T-helper 2 cell treated with Interferon-gamma antibody and Interleukin-4, amounts not matched to agents 100 ng/mL and 5 ng/mL, for 36 hours (primary cell): ENCODE results near the gene KATNAL1. TPM values are rescaled to one million over a fixed set of nuclear protein-coding genes. Genes with fewer than 3 reads are reported as not detected.

Source experiments
- intact Hi-C: fragments of 100-400 bp; cut with micrococcal nuclease; formaldehyde crosslinking; loops from one replicate; pipeline ENCODE4 v1.15.1; 2023
- total RNA-seq: library from RNA; stranded (reverse); gene quantifications from 2 replicates; pipeline ENCODE4 v1.2.3, GENCODE V29; 2022

Gene KATNAL1
- 18.9 and 19.8 TPM in 2 replicates for total RNA-seq

DNA sequence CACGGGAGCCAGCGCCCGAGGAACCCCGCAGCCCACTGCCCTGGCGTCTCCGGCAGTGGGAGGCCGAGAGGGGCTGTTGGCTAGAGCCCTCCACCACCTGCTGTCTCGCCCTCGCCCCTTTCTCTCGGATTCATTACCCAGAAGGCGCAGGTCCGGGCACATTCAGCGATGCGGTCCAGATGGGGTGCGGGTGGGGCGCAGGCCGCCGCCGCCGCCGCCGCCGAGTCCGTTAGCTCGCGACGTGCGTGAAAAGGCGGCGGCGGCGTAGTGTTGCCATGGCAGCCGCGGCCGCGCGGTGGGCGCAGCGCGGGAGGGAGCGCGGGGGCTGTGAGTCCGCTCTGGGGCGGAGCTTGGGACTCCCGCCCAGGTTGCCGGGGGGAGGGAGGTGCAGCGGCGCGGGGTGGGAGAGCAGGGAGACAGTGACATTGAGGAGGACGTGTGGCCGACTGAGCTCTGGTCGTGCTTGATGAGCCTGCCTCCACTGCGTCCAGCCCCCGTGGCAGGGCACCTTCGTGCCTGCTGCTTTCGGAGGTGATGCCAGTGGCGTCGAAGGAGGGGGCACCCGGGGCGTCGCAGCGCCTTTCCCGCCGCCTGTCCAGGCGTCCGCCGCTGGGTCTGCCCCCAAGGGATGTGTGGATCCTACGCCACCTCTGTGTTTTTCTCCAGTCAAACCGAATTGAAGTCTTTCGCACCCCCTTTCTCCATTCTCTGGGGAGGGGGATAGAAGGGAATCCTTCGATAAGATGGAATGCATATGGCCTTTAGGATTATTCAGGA, at the start of gene KATNAL1:
Gene KATNAL1 (minus strand): TSS at position 358 of the 777 bp plus-strand sequence. CDS start 23,774 bp downstream, outside the sequence.
- intact Hi-C loops = loop anchor here (1.0 to 10.0 kb wide), 9 partner anchors 70 to 855 kb away; partner anchors contain the start of genes HSPH1, SLC7A1, UBL3 and USPL1

DNA sequence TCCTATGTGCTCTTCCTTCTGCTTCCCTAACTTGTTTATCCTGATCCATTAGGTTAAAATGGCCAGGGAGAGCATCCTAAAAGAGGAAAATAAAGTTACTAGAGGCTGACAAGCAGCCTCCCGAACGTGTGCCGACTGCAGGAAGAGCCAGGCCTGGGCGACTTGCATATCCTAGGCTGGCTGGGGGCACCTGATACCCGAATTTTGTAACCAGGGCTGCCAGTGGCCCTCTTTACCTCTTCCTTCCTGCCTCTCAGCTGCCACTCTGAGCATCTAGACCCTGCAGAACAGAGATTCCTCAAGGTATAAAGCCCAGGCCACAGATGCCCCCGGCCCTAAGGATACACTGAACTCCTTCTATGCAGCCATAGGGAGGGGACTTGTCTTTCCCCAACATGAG, 48.5 kb upstream of the KATNAL1 start:
- intact Hi-C loops = no loop called here

DNA sequence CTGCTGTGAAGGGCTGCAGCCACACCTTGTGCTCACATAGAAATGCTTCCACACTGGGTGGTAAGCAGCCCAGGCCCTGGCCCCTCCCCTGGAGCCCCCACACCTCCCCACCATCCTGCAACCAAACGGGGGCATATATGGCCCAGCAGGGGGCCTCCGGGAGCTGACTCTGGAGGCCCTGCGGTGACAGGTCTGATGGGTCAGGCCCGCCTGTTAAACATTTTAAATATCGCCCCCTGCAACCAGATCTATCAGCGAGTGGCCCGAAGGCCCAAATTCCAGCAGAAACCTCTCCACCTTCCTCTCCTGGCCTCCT, 48.0 kb upstream of the KATNAL1 start:
- intact Hi-C loops = no loop called here

DNA sequence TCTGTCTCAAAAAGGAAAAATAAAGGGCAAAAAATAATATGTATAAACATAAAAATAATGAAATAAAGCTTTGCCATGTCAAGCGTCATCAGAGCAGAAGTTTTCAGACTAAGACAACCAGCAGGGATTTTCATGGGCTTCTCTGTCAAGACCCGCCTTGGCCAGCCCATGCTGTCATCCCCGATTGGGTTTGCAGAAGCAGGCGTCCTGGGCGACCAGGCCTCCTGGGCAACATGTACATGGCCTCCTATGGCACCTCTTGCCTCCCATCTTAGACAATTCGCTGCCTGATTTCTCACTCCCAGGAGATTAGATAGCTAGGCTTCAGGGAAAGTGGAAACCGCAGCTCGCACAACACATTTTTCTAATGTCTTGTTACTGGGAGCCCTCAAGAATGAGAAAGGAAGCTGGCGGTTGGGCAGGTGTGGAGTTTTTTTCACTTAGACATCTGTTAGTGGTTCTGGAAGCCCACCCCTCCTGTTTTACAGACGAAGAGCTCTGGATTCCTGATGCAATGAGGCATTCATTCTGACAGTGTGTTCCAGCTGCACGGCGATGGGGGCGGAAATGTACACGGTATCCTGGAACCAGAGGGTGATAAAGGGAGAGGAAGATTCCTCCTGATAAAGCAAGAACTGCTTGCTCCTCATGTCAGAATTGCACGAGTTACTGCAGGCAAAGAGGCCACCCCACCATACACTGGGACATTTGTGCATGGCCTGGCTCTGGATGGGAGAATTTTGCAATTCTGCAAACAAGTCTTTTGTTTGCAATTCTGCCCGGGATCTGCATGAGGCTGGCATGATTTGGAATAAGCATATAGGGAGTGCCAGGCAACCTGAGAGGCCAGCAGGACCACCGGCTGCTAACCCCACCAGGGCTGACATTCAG, 47.4 kb upstream of the KATNAL1 start:
- intact Hi-C loops = no loop called here

DNA sequence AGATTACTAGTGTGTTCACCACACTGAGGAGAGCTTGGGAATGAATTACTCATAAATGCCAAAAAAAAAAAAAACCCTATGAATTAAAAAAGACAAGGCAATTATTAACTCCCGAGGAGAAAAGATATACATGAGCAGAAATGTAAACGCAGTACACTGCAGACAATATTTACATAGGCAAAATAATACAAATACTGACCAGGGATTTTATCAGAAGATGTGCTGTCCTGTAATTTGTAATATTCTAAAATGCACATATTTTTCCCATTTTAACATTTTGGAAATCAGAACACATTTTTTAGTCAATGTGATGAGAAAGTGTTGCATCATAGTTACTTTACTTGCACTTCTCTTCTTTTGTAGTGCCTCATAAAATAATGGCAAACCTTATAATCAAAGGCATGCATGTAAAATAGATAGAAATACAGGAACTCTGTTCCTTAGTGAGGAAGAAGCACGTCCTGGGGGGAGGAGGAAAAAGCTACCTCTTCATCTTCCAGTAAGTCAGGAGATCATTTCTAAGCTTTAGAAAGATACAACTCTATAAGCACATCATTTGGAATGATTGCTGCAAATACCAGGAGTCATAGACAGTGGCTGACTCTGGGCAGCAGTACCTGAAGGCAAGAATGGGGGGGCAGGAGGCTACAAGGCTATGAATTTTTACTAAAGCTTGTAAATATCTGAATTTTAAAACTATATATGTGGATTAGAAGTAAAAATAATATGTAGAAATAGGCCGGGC, 46.3 kb upstream of the KATNAL1 start:
- intact Hi-C loops = no loop called here

DNA sequence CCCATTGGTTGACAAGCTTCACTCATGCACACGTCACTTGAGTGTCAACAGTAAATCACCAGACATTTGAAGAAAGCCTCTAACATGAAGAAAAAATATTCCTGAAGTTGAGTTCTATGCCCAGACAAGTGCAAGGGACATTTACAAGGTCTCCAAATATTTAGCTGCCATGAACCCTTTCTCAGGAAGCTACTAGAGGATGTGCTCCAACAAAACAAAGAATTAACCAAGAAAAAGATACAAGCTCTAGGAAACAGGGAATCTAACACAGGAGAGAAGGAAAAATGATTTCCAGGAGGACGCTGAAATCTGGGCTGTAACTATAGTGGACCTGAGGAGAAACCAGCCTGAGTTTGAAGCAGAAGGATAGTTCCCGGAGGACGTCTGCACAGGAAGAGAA, 45.7 kb upstream of the KATNAL1 start:
- intact Hi-C loops = no loop called here

DNA sequence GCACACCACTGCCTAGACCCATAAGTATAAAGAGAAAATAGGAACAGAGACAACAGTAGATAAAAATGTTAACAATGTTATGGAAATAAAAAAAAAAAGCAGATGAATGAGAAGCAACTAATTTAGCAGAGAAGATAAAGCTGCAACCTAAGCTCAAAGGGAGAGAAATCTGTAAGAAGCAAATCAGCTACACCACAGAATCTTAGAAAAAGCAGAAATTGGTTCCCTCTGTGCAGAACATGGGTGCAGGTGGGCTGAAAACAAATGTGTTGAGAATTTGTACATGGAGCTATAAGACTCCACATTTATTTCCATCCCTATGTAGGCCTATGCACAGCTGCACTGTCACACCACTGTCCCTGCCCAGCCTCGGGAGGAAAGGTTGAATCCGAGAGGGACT, 44.8 kb upstream of the KATNAL1 start:
- intact Hi-C loops = no loop called here

DNA sequence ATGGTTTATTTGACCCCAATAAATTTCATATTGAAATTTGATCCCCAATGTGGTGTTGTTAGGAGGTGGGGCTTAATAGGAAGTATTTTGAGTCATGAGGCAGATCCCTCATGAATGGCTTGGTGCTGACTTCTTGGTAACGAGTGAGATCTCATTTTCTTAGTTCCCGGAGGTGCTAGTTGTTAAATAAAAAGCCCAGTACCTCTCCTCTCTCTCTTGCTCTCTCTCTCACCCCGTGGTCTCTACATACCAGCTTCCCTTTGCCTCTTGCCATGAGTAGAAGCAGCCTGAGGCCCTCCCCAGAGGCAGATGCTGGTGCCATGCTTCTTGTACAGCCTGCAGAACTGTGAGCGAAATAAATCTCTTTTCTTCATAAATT, 39.4 kb upstream of the KATNAL1 start:
- intact Hi-C loops = loop anchor here (2.0 to 10.0 kb wide), 2 partner anchors 30 to 228 kb away; no protein-coding TSS in a partner anchor

DNA sequence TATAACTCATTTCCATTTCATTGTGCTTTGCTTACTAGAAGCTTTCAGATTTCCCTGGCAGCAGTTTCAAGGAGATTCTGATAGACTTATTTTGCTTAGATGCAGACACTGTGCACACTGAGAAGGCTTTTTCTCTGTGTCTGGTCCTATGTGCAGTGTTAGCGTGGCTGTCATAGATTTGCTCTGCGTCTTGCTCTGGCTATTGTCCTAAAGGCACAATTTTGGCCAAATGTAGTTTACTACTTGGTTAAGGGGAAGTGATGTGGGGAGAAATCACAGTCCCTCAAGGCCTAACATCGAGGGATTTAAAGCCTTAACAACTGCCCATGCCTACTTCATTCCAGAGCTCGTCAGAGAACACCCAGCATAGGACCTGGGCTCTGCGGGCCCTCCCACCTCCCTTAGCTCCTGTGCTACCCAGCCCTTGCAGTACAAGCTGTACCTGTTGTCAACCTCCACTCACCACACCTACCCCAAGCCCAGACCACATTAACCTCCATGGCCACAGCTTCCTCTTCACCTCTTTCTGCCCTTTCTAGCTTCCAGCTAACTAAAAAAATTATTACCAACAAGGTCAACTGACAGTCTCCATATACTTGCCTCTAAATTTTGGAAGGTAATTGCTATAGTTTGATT, 38.9 kb upstream of the KATNAL1 start:
- intact Hi-C loops = loop anchor here (2.0 to 10.0 kb wide), 2 partner anchors 31 to 229 kb away; no protein-coding TSS in a partner anchor

DNA sequence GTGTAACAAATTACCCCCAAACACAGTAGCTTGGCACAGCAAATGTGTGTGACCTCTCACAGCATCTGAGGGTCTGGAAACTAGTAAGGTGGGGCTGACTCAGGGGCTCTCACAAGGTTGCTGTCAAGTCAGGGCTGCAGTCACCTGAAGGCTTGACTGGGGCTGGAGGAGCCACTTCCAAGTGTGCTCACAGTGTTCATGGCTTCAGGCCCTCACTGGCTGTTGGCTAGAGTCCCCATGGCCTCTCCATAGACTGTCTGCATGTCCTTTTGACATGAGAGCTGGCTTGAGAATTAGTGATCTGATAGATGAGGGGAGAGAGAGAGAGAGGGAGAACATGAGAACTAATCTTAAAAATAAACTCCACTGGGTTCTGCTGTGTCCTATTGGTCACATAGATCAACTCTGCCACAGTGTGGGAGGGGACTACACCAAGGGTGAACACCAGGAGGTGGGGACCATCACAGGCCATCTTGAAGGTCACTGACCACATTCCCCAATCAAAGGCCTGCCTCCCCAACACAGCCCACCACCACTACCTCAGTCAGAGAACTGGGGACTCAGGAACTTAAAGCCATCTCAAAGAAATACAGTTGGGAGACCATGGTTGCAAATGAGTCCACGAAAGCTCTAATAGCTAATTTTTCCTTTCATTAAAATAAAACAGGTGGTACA, 38.2 kb upstream of the KATNAL1 start:
- intact Hi-C loops = loop anchor here (2.0 to 10.0 kb wide), 2 partner anchors 31 to 229 kb away; no protein-coding TSS in a partner anchor

DNA sequence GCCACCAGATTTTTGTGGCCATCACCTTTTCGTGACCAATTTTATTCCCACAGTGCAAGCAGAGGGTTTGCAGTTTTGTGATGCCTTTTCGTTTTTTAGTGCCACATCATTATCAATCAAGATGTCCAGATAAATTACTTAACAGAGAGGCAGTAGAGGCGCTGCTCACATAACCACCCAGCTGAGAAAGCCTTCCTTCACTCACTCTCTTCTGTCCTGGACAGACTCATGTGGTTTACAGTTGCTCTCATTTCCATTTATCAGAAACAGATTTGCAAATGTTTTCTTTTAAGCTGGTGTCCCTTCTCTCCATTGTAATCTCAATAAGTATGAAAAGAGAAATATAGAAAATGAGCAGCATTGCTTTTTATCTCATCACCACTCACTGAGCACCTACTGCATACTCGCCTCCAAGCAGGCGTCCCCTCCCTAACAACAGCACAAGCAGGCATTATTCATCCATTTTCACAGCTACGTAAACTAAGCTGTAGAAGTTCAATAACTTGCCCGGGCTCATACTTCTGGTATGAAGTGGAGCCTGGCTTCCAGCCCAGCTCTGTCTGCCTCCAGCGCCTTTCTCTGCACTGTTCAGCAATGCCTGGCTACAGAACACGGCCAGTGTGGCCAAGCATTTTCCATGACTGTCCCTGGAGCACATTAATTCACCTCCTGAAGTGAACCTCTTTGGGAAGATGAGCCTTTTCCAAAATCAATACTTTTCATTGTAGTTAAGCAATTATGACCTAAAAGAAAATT, 34.6 kb upstream of the KATNAL1 start:
- intact Hi-C loops = loop anchor here (10.0 kb wide), 1 partner anchor 233 kb away; no protein-coding TSS in a partner anchor

DNA sequence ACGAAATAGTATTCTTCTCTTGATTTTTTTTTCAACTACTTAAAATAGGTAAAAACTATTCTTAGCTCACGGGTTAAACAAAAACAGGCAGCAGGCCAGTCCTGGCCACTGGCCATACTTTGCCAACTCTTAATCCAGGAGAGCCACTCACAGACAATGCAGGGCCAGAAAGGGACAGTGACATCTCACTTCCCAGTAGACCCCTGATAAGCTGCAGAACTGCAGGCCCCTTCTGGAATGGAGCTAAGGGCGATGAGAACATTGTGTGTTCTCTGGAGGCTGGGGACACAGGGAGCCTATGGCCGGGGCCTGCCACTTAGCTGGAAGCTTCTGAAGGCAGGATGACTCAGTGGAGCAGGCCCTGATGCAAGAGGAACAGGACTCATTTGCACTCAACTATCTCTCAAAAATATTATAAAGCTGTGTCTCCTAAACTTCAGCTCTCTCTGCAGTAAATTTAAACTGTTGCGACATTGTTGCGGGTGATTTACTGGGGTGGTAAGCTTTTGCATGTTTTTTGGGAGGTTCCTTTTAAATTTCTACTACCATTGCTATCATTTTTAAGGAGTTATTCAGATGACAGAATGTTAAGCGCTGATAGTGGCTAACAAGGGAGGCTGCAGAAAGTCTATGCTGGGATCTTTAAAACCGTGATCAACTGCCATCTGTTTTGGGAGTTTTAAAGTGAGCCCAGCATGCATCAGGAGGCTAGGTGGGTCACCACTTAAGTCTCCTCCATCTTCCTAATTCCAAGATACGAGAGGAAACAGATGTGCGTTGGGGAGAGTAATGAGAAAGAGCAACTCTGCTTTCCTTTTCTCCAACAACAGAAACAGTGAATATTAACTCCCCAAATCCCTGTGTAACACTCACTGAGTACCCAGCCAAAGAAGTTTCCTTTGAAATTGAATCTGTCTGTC, 33.2 kb upstream of the KATNAL1 start:
- intact Hi-C loops = loop anchor here (10.0 kb wide), 1 partner anchor 234 kb away; no protein-coding TSS in a partner anchor

DNA sequence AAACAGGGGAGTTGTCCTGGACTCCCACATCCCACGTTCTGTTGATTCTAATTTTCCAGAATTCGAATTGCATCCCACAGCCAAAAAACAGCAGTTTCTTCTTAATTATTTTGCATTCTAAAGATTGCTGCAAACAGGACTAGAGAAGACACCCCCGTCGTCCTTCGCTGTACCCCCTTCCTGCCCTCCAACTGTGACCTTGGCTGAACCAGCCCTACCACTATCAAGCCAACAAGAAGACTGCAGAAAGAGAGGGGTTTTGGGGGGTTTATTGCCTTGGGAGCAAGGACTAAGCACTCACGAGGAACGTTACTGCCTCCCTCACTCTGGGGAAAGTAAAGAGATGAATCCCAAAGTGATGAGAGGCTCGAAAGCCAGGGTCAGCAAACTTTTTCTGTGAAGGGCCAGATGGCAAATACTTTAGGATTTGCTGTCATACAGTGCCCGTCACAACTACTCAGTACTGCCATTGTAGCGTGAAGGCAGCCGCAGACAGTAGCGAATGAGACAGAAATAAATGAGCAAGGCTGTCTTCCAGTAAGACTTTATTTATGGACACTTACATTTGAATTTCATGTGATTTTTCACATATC, 32.5 kb upstream of the KATNAL1 start:
- intact Hi-C loops = loop anchor here (10.0 kb wide), 1 partner anchor 235 kb away; no protein-coding TSS in a partner anchor

DNA sequence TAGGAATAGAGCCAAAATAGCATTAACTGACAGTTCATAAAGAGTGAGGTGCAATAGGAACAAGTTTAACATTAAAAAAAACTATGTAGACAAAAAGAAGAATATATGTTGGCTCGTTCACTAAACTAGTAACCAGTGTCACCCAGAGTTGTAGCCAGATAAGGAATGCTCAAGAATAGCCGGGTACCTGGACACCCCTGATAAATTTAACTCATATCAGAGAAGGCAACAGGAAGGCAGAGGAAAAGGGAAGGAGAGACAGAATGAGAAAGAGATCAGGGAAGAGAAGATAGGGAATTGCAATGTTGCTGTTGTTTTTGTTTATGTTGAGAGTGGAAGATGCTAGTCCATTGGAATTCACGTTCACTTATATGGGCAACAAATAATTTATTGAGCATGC, 31.6 kb upstream of the KATNAL1 start:
- intact Hi-C loops = no loop called here

DNA sequence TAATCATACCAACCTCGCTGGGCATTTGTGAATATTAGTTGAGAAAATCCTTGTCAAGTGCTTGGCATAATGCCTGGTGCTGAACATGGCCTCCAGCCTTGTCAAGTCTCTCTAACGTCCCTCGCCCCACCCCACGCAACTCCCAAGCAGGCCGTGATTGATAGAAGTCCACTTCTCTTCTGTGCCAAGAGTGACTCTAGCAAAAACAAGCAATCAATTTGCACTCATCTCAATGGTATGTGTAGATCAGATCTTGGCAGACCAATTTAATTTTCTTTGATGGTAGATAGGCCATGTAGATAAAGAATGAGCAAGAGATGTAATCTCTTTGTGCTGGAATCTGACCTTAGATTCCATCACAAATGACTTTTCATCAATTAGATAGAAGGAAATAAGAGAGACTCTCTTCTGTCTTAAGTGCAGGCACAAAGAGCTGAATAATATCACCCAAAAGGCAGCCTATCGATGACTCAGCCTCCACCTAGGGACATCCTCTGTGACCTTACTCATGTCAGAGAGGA, 31.0 kb upstream of the KATNAL1 start:
- intact Hi-C loops = no loop called here

DNA sequence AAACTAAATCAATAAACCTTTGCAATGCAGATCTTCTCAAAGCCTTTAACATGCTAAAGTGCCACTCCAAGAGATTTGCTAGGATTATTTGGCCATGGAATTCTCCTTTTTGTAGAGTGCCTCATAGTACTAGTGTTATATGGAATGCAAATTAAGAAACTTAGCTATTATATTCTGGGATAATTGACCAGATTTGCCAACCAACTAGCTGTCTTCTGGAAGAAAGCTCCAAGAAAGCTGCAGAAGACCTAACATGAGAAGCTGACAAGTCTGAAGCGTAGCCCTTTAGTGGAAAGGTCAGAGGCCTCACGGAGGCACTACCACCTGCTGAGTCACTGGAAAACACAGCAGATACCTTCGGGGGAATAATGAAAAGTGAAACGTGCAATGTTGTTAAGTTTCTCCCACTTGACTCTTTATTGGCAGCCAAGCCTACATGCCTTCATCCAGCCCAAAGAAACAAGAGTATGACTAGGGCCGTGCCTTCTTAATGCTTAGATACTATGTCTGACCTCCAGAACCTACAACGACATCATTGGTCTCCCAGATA, 29.8 kb upstream of the KATNAL1 start:
- intact Hi-C loops = no loop called here

DNA sequence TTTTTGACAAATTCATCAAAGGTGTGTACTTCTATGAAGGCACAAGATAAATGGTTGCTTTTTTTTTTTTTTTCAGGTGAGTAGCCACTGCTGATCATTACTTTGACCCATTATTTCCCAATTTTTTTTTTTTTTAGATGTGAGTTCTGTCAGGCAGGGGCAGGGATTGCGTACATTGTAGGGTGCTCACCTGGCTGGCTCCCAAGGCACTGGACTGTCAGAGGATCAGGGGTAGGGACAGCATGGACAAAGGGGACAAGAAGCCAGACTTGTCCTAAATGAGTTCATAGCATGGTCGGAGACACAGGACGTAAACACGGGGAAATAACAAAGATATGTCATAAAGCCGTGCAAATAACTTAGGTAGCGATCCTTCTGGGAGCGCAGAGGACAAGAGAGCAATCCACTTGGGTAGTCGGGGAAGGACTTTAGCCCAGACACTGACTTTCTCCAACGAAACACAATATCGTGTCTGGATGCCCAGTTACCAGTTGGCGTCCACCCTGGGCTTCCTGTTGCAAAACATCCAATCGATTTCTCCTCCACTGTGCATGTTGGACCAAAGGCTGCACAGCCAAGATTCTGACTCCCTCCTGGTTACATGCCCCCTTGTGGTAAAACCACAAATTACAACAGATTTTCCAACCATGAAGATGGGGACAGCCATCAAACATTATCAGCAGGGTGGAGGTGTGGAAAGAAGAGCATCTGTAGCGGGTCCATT, 27.5 kb upstream of the KATNAL1 start:
- intact Hi-C loops = loop anchor here (1.0 kb wide), 1 partner anchor 203 kb away; no protein-coding TSS in a partner anchor
